HUDEP-2 (cell line): ENCODE measurements around the gene TAF5.
A peak's percentile ranks its signal among the peaks of the same experiment; 100 is the strongest.
"Not testable (repeated sequence)": the region's sequence is repeated elsewhere in the genome, so short reads cannot be mapped to it uniquely, and the experiment has no call there.

Experiments used
- DNase-seq, 76 experiments: peaks; one replicate each; lab custom pipeline; 2025; ENCODE audit not compliant: unreplicated experiment in 76 of 76; lab: John Stamatoyannopoulos, UW

Gene TAF5

GRCh38 chr10:103367782-103368518, at the start of gene TAF5:
Gene TAF5 (plus strand): TSS chr10:103367976. CDS start chr10:103367990, 14 bp downstream.
- peak; percentile 31 to 96 (median 86) for DNase-seq

GRCh38 chr10:103327906-103328305, 39.9 kb upstream of the TAF5 start:
- no peak for DNase-seq

GRCh38 chr10:103333934-103334520, 33.7 kb upstream of the TAF5 start:
- peak in 2 of 76 experiments; percentile 1 to 8 for DNase-seq

- no peak for DNase-seq
Measured at GRCh38 chr10:103334567-103334966, 33.2 kb upstream of the TAF5 start.

GRCh38 chr10:103336370-103336769, 31.4 kb upstream of the TAF5 start:
- DNase-seq = no peak

GRCh38 chr10:103350175-103350516, 17.6 kb upstream of the TAF5 start:
- no peak for DNase-seq

GRCh38 chr10:103350517-103351260, 17.1 kb upstream of the TAF5 start, which contains the start of gene PCGF6:
Gene PCGF6 (minus strand): TSS chr10:103351140. CDS start chr10:103351066, 74 bp downstream.
- DNase-seq = peak in 73 of 76 experiments; percentile 11 to 83 (median 65)

- peak in 4 of 76 experiments; percentile 2 to 28 (median 6) for DNase-seq
Measured at GRCh38 chr10:103353281-103353680, 14.5 kb upstream of the TAF5 start.

GRCh38 chr10:103354567-103354966, 13.2 kb upstream of the TAF5 start:
- not testable (repeated sequence) for DNase-seq

GRCh38 chr10:103355906-103356599, 11.7 kb upstream of the TAF5 start:
- DNase-seq = no peak

GRCh38 chr10:103359493-103359892, 8.3 kb upstream of the TAF5 start:
- DNase-seq = not testable (repeated sequence)

- not testable (repeated sequence) for DNase-seq
Measured at GRCh38 chr10:103360791-103361190, 7.0 kb upstream of the TAF5 start.

GRCh38 chr10:103367379-103367781, 396 bp upstream of the TAF5 start:
- peak in 4 of 76 experiments; percentile 23 to 28 (median 26) for DNase-seq

- DNase-seq = no peak
Measured at GRCh38 chr10:103373544-103373943, 5.8 kb downstream of the TAF5 start.

GRCh38 chr10:103374263-103374662, 6.5 kb downstream of the TAF5 start:
- no peak for DNase-seq

- DNase-seq = no peak
Measured at GRCh38 chr10:103382769-103383168, 15.0 kb downstream of the TAF5 start.

- peak in 70 of 76 experiments; percentile 1 to 92 (median 58) for DNase-seq
Measured at GRCh38 chr10:103394180-103394579, 26.4 kb downstream of the TAF5 start.

GRCh38 chr10:103395754-103396066, 27.9 kb downstream of the TAF5 start:
- peak in 3 of 76 experiments; percentile 0 to 26 (median 9) for DNase-seq

GRCh38 chr10:103396067-103396788, 28.5 kb downstream of the TAF5 start, which contains the start of the genes ATP5MK and PDCD11:
Gene ATP5MK (minus strand): TSS chr10:103396475. CDS start chr10:103392457, 4,018 bp downstream.
Gene PDCD11 (plus strand): TSS chr10:103396626. CDS start chr10:103398427, 1,801 bp downstream.
- DNase-seq = peak; percentile 30 to 99 (median 94)

- no peak for DNase-seq
Measured at GRCh38 chr10:103396789-103397087, 29.0 kb downstream of the TAF5 start.
